Astrocyte of the cerebellum (primary cell): ENCODE data around the gene TIPRL.

Experiments
- DNase-seq: peaks from one replicate; pipeline ENCODE4 v3.0.0-alpha.2; 2011; ENCODE audit warnings: low read depth
- H3K4me3 ChIP-seq: 2 replicates; pipeline ENCODE4 v1.5.1; 2011; ENCODE audit warnings: mild to moderate bottlenecking, low read depth, low read length, moderate library complexity
- CTCF ChIP-seq: IDR thresholded peaks from 2 replicates; pipeline ENCODE4 v1.5.1; 2012; ENCODE audit warnings: low read length, low read depth, moderate library complexity, mild to moderate bottlenecking; ENCODE audit errors: missing control alignments
- in situ Hi-C: cut with HindIII; loops from 2 replicates; pipeline ENCODE4 v1.10.0; 2017; ENCODE audit warnings: low sequenced_read_pairs

Gene TIPRL

GRCh38 chr1:168157638-168158037, 21.1 kb upstream of the TIPRL start:
- no peak overlapping the region for H3K4me3 ChIP-seq
- in situ Hi-C loops: no loop called here

GRCh38 chr1:168159251-168159650, 19.5 kb upstream of the TIPRL start:
- in situ Hi-C loops: no loop called here
- no peak for TF ChIP-seq CTCF
- DNase-seq: no peak
- no peak overlapping the region for H3K4me3 ChIP-seq

More at GRCh38 chr1:168157638-168158037, 21.1 kb upstream of the TIPRL start:
- TF ChIP-seq CTCF: no peak
- no peak for DNase-seq

GRCh38 chr1:168159979-168160378, 18.8 kb upstream of the TIPRL start:
- no peak for DNase-seq
- in situ Hi-C loops: no loop called here
- no peak overlapping the region for H3K4me3 ChIP-seq
- no peak for TF ChIP-seq CTCF

- DNase-seq: no peak
- no peak for TF ChIP-seq CTCF
- no peak overlapping the region for H3K4me3 ChIP-seq
- in situ Hi-C loops: no loop called here
Observed at GRCh38 chr1:168161459-168161858, 17.3 kb upstream of the TIPRL start.

- in situ Hi-C loops: no loop called here
- H3K4me3 ChIP-seq: no peak overlapping the region
- DNase-seq: no peak
- no peak for TF ChIP-seq CTCF
Observed at GRCh38 chr1:168163670-168164069, 15.1 kb upstream of the TIPRL start.

- TF ChIP-seq CTCF: no peak
- H3K4me3 ChIP-seq: no peak overlapping the region
- no peak for DNase-seq
- in situ Hi-C loops: no loop called here
Observed at GRCh38 chr1:168164771-168165170, 14.0 kb upstream of the TIPRL start.

- no peak for DNase-seq
- no peak overlapping the region for H3K4me3 ChIP-seq
- in situ Hi-C loops: no loop called here
- TF ChIP-seq CTCF: no peak
Observed at GRCh38 chr1:168167806-168168205, 11.0 kb upstream of the TIPRL start.
